Fibroblast of pulmonary artery (primary cell): Measurements from ENCODE around the gene NOTCH4.

ENCODE experiments used
- DNase-seq: peaks from one replicate; pipeline ENCODE4 v3.0.0-alpha.2; 2010; ENCODE audit warnings: low read depth
- H3K4me3 ChIP-seq: replicated peaks from 2 replicates; pipeline ENCODE4 v1.5.1; 2011; ENCODE audit warnings: low read depth, mild to moderate bottlenecking, control low read depth, low read length, moderate library complexity
- TF ChIP-seq, protein P1 (sequence below): IDR thresholded peaks from 2 replicates; pipeline ENCODE4 v1.5.1; 2011; ENCODE audit warnings: mild to moderate bottlenecking, control low read depth, low read length, inconsistent platforms; ENCODE audit errors: missing control alignments

The NOTCH4 gene

DNA sequence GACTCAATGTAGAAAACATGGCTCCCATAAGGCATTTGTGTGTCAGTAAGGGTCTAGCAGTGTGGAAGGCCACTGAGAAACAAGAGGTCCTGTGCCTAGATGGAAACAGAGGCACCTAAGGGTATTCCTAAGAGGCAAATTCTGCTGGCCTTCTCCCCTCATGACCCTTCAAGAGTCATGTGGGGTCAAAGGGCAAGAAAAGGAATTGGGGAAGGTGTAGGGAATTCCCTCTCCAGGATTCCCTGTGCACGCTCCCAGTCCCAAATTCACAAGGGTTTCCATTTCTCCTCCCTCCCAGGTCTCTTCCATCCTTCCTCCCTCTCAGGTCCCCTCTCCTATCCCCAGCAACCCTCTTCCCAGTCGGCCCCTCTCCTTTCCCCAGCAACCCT is 48.6 kb downstream of the NOTCH4 start:
- DNase-seq: no peak
- TF ChIP-seq, protein P1, sequence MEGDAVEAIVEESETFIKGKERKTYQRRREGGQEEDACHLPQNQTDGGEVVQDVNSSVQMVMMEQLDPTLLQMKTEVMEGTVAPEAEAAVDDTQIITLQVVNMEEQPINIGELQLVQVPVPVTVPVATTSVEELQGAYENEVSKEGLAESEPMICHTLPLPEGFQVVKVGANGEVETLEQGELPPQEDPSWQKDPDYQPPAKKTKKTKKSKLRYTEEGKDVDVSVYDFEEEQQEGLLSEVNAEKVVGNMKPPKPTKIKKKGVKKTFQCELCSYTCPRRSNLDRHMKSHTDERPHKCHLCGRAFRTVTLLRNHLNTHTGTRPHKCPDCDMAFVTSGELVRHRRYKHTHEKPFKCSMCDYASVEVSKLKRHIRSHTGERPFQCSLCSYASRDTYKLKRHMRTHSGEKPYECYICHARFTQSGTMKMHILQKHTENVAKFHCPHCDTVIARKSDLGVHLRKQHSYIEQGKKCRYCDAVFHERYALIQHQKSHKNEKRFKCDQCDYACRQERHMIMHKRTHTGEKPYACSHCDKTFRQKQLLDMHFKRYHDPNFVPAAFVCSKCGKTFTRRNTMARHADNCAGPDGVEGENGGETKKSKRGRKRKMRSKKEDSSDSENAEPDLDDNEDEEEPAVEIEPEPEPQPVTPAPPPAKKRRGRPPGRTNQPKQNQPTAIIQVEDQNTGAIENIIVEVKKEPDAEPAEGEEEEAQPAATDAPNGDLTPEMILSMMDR: no peak
- peak overlapping the region; percentile 87 for H3K4me3 ChIP-seq

DNA sequence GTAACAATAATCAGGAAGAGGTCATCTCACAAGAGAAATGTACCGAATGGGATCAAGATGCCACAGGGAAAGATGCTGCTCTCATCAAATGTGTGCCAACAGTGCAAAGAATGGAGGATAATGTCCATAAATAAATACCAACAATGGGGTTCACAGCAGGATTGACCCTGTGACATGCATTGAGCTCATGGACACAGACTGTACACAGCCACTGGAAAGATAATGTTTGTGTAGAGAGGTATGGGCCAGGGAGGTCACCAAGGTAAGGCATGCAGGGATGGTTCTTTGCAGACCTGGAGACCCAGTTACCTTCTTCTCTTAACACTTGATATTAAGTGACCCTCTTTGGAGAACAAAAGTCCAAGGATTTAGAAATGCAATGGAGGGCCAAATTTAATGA is 49.5 kb downstream of the NOTCH4 start:
- TF ChIP-seq, protein P1: no peak
- peak overlapping the region; percentile 87 for H3K4me3 ChIP-seq
- DNase-seq: no peak

DNA sequence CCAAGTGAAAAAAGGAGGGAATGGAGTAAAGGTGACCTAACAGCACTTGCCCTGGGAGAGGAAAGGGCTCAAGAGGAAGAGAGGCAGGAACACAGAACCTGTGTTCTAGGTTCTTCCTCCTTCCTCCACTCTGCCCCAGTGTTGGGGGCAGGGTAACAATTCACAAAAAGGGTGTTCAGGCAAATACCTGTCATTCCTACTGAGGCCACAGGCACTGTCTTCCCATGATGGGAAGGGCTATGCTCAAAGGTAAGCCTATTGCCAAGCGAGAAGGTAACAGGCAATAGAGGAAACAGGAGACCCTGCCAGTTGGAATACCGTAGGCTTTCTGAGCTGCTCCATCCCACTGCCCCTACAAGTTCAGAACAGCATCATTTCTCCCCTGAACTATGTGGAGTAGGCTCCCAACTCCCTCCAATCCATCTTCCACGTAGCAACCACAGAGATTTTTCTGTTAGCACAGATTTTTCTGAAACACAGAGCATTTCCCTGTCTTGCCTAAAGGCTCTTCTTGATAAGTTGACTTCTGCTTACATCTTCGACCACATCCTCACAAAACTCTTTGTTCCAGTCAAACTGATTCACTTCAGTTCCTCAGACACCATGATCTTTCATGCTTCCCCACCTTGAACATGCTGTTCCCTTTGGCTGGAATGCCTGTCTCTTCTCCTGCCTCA is 50.7 kb downstream of the NOTCH4 start:
- DNase-seq: no peak
- H3K4me3 ChIP-seq: no peak overlapping the region
- TF ChIP-seq, protein P1: no peak

DNA sequence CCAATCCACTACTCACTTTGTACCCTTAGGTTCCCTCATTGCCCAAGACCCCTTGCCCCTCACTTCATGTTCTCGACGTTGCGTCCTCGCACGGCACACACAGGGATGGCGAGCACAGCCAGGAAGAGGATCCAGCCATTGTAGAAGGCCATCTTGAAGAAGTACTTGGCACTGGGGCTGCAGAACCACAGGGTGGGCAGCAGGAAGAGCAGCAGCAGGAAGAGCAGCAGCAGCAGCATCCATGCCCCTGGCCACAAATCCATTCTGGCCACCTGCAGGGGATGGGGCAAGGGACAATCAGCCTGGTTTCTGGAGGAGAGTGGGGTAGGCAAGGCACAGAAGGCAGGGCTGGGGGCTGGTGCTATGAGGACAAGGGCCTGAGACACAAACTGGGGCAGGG is 52.6 kb downstream of the NOTCH4 start:
- DNase-seq: no peak
- no peak overlapping the region for H3K4me3 ChIP-seq
- TF ChIP-seq, protein P1: no peak

DNA sequence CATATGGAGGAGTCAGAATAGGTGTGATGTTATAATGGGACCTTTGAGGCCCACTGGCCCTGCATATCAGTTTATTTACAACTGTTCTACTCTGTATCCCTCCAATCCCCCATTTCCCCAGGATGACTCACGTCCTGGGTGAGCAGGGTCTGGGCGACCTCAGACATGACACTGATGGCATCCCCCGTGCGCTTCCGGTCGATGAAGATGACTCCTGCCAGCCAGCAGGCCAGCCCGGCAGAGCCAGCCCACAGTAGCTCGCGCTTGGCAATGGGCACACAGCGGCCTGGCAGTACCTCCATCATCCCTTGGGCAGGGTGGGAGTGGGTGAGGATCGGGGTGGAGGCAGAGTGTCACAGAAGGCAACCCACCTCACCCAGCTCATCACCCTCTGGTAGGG is 53.6 kb downstream of the NOTCH4 start:
- DNase-seq: no peak
- TF ChIP-seq, protein P1: no peak
- no peak overlapping the region for H3K4me3 ChIP-seq

DNA sequence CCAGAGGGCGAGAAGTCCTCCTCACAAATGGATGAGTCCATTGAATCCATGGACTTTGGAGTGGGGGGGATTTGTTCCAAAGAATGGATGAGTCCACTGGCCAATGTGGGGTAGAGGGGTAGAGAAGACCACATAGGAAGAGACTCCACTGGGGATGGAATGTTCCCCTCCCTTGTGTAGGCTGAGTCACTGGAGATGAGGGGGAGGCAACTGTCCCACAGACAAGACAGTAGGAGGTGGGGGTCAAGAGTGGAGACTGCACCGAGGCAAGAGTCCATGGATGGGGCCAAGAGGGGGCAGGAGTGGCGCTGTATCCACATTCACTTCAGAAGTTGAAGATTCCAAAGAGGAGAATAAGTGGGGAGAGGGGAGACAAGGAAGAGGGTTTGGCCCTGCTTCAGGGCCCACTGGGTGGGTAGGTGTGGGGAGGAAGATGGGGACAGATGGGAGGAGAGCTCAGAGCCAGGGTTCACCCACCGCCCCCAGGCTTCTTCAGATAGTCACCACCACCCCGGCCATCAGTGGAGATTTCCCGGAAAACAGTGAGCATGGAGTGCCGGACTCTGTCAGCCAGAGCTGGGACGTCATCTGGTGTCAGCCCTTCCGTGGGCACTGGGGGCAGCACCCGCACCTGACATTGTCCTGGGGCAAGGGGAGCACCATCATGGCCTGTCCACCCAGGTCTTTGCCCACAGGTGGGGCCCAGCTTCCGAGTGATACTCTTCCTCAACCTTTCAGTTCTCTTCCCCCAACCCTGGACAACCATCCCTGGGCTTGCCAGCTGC is 54.9 kb downstream of the NOTCH4 start:
- peak; percentile 38 for DNase-seq
- no peak overlapping the region for H3K4me3 ChIP-seq

More for the DNA sequence above, 54.9 kb downstream of the NOTCH4 start:
- TF ChIP-seq, protein P1: no peak
